Fibroblast of pulmonary artery (primary cell): ENCODE data around the gene CCDC33.
A peak's percentile ranks its signal among the peaks of the same experiment; 100 is the strongest.

ENCODE experiments used
- DNase-seq: peaks from one replicate; pipeline ENCODE4 v3.0.0-alpha.2; 2010; ENCODE audit warnings: low read depth
- H3K4me3 ChIP-seq: replicated peaks from 2 replicates; pipeline ENCODE4 v1.5.1; 2011; ENCODE audit warnings: low read depth, mild to moderate bottlenecking, control low read depth, low read length, moderate library complexity
- CTCF ChIP-seq: IDR thresholded peaks from 2 replicates; pipeline ENCODE4 v1.5.1; 2011; ENCODE audit warnings: mild to moderate bottlenecking, control low read depth, low read length, inconsistent platforms; ENCODE audit errors: missing control alignments

Gene CCDC33

GRCh38 chr15:74194572-74195559, 41.3 kb upstream of the CCDC33 start:
- no peak overlapping the region for H3K4me3 ChIP-seq
- no peak for DNase-seq
- no peak for TF ChIP-seq CTCF

GRCh38 chr15:74196175-74196574, 40.0 kb upstream of the CCDC33 start:
- peak; percentile 94 for DNase-seq
- no peak for TF ChIP-seq CTCF
- H3K4me3 ChIP-seq: no peak overlapping the region

GRCh38 chr15:74197176-74197965, 38.8 kb upstream of the CCDC33 start:
- no peak for TF ChIP-seq CTCF
- DNase-seq: no peak
- H3K4me3 ChIP-seq: no peak overlapping the region

GRCh38 chr15:74199297-74199652, 36.9 kb upstream of the CCDC33 start:
- no peak overlapping the region for H3K4me3 ChIP-seq
- TF ChIP-seq CTCF: no peak
- DNase-seq: no peak

- TF ChIP-seq CTCF: no peak
- DNase-seq: peak; percentile 83
- no peak overlapping the region for H3K4me3 ChIP-seq
Observed at GRCh38 chr15:74200412-74200815, 35.7 kb upstream of the CCDC33 start.

GRCh38 chr15:74200871-74201419, 35.2 kb upstream of the CCDC33 start:
- H3K4me3 ChIP-seq: no peak overlapping the region
- no peak for DNase-seq
- no peak for TF ChIP-seq CTCF
